Kidney (tissue), 14 donors: Measurements from ENCODE around the gene TMEM134. TPM values are rescaled to one million over a fixed set of nuclear protein-coding genes. Genes with fewer than 3 reads are reported as not detected.

Source experiments
- DNase-seq, 5 donors: peaks; one replicate each; pipeline ENCODE4 v3.0.0-alpha.2; 2013 to 2020
- FAIRE-seq: peaks from 2 replicates; lab custom pipeline; 2012; peaks lifted over from hg19 to GRCh38; lab: Jason Lieb, UNC
- H3K27ac ChIP-seq, 2 donors: one replicate each; pipeline ENCODE4 v1.7.0; 2013; ENCODE audit warnings: low read depth in 2 of 2, low read length in 2 of 2, inconsistent platforms in 1 of 2
- H3K27me3 ChIP-seq: one replicate; pipeline ENCODE4 v1.7.1; 2013; ENCODE audit warnings: low read length, inconsistent platforms; ENCODE audit not compliant: control insufficient read depth, insufficient read depth
- H3K36me3 ChIP-seq, 3 donors: one replicate each; pipeline versions ENCODE4 v1.7.0 to v1.7.1; 2013; ENCODE audit warnings: low read length in 3 of 3, control low read depth in 1 of 3, inconsistent platforms in 1 of 3; ENCODE audit not compliant: insufficient read depth in 3 of 3, control insufficient read depth in 2 of 3
- H3K4me1 ChIP-seq, 3 donors: one replicate each; pipeline versions ENCODE4 v1.7.0 to v1.7.1; 2013; ENCODE audit warnings: low read length in 3 of 3, inconsistent platforms in 1 of 3, low read depth in 1 of 3; ENCODE audit not compliant: control insufficient read depth in 2 of 3, insufficient read depth in 2 of 3
- H3K4me3 ChIP-seq, 3 donors: one replicate each; pipeline versions ENCODE4 v1.7.0 to v1.8.1; 2013; ENCODE audit warnings: low read length in 3 of 3, control low read depth in 1 of 3, inconsistent platforms in 1 of 3
- H3K9ac ChIP-seq, 3 donors: one replicate each; pipeline versions ENCODE4 v1.7.0 to v1.7.1; 2013; ENCODE audit warnings: low read length in 3 of 3, control low read depth in 1 of 3, inconsistent platforms in 1 of 3
- H3K9me3 ChIP-seq, 3 donors: one replicate each; pipeline versions ENCODE4 v1.7.0 to v1.7.1; 2013; ENCODE audit warnings: low read length in 3 of 3, control low read depth in 1 of 3, inconsistent platforms in 1 of 3; ENCODE audit not compliant: control insufficient read depth in 2 of 3, insufficient read depth in 1 of 3
- intact Hi-C: fragments of 100-400 bp; cut with DNase I; formaldehyde crosslinking; loops from one replicate; pipeline ENCODE4 v1.11.1; 2022
- polyA plus RNA-seq: library from polyadenylated mRNA; stranded (reverse); fragments of 350-450 nt; fragmentation: Illumina TruSeq; extraction: RNeasy Lipid Tissue Mini Kit (QIAGEN cat#74804); gene quantifications from one replicate; pipeline ENCODE4 v1.2.3, GENCODE V29; 2014; ENCODE audit warnings: low read depth, low replicate concordance; ENCODE audit not compliant: insufficient read depth
- total RNA-seq: library from RNA; stranded (reverse); fragmentation: NEBNext Ultra II Directional; extraction: Animal tissue kit (Norgen Biotek cat#: 25700); gene quantifications from one replicate; pipeline ENCODE4 v1.2.1, GENCODE V29; 2021
- TF ChIP-seq, protein P1 (sequence below): IDR thresholded peaks from 3 replicates; pipeline ENCODE4 v1.5.1; 2012; ENCODE audit warnings: mild to moderate bottlenecking, moderate library complexity, borderline replicate concordance; ENCODE audit not compliant: insufficient read depth; ENCODE audit errors: extremely low read depth
- donor health status: control.
- donor health status: control.
- donor health status: control.
- donor health status: control.
- donor health status: control.
- donor health status: DM: yes; HTN: yes; CAD: no.
- donor health status: Normal renal cell carcinoma (clear cell type).

TMEM134 gene
- total and polyA plus RNA-seq, 2 donors from 2014 or later = 65.5 to 127 TPM

DNA sequence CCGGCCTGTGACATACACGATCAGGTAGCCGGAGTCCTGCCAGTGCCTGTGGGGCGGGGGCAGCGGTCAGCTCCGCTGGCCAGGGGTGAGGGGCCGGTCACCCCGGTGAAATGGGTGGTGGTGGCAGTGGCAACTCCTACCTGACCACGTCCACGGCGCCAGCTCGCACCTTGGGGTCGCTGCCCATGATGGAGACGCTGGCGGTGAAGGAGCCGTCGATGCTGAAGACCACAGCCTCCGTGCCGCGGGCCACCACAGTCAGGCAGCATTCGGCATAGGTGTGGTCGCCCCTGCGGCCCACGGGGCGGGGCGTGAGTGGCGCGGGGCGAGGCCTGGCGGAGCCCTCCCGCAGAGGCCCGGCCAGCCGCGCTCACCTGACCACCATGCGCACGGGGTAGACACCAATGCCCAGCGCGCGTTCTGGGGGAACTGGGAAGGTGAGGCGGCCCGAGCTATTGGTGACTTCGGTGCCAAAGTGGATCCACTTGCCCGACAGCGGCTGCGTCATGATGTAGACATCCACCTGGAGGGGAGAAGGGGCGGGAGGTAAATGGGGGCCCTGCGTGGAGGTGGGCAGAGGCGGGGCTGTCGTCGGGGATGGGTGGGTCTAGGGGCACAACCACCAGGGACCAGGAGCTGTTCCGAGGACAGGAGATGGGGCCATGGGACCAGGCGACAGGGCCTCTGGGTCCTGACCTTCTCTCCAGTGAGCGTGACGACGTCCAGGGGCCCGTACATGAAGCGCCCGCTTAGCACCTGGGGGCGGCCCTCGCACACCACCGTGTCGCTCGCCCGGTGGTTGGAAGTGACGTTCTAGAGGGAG lies 24.7 kb upstream of the TMEM134 start:
- FAIRE-seq (no peak), DNase-seq (peak in 1 of 5 donors; percentile 75)
- Histone ChIP-seq H3K27me3 (no peaks in the 10 kb centered on the region), H3K4me3 (no peak overlapping the region), H3K9ac (no peak overlapping the region), H3K9me3 (no peaks in the 10 kb centered on the region), H3K27ac (no peak overlapping the region), H3K36me3 (peaks cover 0 to 13% (median 5%) of the 10 kb centered on the region in 3 donors), H3K4me1 (no peaks in the 10 kb centered on the region)
- TF ChIP-seq, protein P1, sequence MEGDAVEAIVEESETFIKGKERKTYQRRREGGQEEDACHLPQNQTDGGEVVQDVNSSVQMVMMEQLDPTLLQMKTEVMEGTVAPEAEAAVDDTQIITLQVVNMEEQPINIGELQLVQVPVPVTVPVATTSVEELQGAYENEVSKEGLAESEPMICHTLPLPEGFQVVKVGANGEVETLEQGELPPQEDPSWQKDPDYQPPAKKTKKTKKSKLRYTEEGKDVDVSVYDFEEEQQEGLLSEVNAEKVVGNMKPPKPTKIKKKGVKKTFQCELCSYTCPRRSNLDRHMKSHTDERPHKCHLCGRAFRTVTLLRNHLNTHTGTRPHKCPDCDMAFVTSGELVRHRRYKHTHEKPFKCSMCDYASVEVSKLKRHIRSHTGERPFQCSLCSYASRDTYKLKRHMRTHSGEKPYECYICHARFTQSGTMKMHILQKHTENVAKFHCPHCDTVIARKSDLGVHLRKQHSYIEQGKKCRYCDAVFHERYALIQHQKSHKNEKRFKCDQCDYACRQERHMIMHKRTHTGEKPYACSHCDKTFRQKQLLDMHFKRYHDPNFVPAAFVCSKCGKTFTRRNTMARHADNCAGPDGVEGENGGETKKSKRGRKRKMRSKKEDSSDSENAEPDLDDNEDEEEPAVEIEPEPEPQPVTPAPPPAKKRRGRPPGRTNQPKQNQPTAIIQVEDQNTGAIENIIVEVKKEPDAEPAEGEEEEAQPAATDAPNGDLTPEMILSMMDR = no peak
- intact Hi-C loops = no loop called here

DNA sequence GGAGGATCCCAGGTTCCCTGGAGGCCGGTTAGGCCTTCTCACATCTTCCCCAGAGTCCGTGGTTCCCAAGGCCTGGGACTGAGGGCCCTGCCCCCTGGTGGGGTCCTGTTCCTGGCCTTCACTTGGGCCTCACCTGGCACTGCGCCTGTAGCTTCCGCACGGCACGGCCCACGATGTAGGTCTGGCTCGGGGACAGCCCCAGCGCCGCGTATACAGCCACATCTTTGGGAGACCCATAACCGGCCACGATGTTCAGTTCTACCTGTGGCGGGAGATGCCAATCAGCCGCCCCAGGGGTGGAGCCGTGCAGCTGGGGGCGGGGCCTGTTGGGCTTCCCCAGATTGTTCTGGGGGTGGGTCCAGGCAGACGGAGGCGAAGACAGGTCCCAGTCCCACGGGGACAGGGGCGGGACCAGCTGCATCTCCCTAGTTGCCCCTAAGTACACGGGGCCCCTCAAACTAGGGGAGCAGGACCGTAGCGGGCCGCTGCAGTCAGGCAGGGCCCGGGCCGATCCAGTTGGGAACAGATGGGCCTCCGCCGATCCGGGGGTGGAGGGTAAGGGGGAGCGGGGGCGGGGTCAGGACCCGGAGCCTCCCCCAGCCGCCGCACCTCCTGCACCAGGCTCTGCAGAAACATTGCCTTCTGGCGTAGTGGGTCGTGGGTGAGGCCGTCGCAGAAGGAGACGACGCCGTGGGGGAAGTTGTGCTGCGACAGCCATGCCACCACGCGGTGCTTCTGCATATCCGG lies 23.9 kb upstream of the TMEM134 start:
- no peak overlapping the region for H3K27ac ChIP-seq
- DNase-seq (peak in 1 of 5 donors; percentile 68), FAIRE-seq (no peak)
- no peak overlapping the region for H3K9ac ChIP-seq
- H3K4me3 ChIP-seq = no peak overlapping the region
- peaks cover 0 to 15% (median 3%) of the 10 kb centered on the region in 3 donors for H3K36me3 ChIP-seq
- TF ChIP-seq, protein P1 = no peak
- H3K9me3 ChIP-seq = no peaks in the 10 kb centered on the region
- intact Hi-C loops = no loop called here
- H3K4me1 ChIP-seq = no peaks in the 10 kb centered on the region
- H3K27me3 ChIP-seq = no peaks in the 10 kb centered on the region

DNA sequence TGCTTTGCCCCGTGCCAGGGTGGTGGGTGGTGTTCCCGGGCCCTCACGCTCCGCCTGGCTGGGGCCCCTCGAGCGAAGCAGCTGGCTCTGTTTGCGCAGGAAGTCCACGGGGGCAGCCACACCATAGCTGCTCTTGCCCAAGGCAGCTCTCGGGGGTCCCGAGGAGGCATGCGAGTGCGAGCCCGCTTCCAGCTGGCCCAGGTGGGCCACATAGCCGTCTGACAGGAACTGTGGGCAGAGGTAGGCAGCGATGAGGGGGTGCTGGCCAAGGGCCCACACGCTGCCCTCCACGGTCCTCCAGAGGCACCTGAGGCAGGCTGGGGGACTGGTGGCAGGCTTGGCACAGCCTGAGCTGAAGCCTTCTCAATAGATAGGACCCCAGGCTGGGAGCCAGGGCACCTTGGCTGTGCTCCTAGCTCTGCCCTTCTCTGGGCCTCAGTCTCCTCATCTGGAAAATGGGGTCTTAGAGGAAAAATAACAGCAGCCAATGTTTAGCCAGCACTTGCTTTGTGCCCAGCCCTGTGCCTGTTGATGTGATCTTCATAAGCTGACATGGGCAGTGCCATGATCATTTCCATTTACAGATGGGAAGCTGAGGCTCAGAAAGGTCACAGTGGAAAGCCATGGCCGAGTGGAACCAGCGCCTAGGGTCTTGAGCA lies 23.1 kb upstream of the TMEM134 start:
- no peak overlapping the region for H3K9ac ChIP-seq
- no peaks in the 10 kb centered on the region for H3K27me3 ChIP-seq
- H3K27ac ChIP-seq = no peak overlapping the region
- no peak for FAIRE-seq
- H3K4me3 ChIP-seq = no peak overlapping the region
- H3K9me3 ChIP-seq = no peaks in the 10 kb centered on the region
- intact Hi-C loops = no loop called here
- H3K4me1 ChIP-seq = no peaks in the 10 kb centered on the region
- peaks cover 0 to 17% (median 2%) of the 10 kb centered on the region in 3 donors for H3K36me3 ChIP-seq
- TF ChIP-seq, protein P1 = no peak
- peak in 1 of 5 donors; percentile 71 for DNase-seq
